ENCODE measurements around the gene FHIT. TPM values are rescaled to one million over a fixed set of nuclear protein-coding genes. Genes with fewer than 3 reads are reported as not detected.

The FHIT gene
- total RNA-seq, 4 donors from 2014 or later: 3.5 to 17.0 (median 16.7) TPM

- no peaks in the 10 kb centered on the region for H3K27me3 ChIP-seq
- H3K4me1 ChIP-seq: peaks cover 0 to 6% (median 0%) of the 10 kb centered on the region in 4 donors
- DNase-seq: no peak
- H3K27ac ChIP-seq: no peak overlapping the region
- TF ChIP-seq POLR2A (IDR thresholded peaks at IDR 0.05) (no peak), CTCF (IDR thresholded peaks at IDR 0.05) (no peak)
- H3K36me3 ChIP-seq: no peaks in the 10 kb centered on the region
- no peaks in the 10 kb centered on the region for H3K9me3 ChIP-seq
- no peak overlapping the region for H3K4me3 ChIP-seq
Measured at GRCh38 chr3:59817511-59817910, 1433.7 kb downstream of the FHIT start.

- no peak overlapping the region for H3K4me3 ChIP-seq
- H3K4me1 ChIP-seq: peaks cover 0 to 6% (median 0%) of the 10 kb centered on the region in 4 donors
- H3K9me3 ChIP-seq: no peaks in the 10 kb centered on the region
- DNase-seq: no peak
- TF ChIP-seq CTCF (IDR thresholded peaks at IDR 0.05) (no peak), POLR2A (IDR thresholded peaks at IDR 0.05) (no peak)
- H3K36me3 ChIP-seq: no peaks in the 10 kb centered on the region
- no peak overlapping the region for H3K27ac ChIP-seq
- H3K27me3 ChIP-seq: no peaks in the 10 kb centered on the region
Measured at GRCh38 chr3:59816312-59816711, 1434.9 kb downstream of the FHIT start.

- H3K27ac ChIP-seq: no peak overlapping the region
- H3K9me3 ChIP-seq: no peaks in the 10 kb centered on the region
- H3K27me3 ChIP-seq: no peaks in the 10 kb centered on the region
- no peak for TF ChIP-seq CTCF (IDR thresholded peaks at IDR 0.05)
- no peak for TF ChIP-seq POLR2A (IDR thresholded peaks at IDR 0.05)
- no peak for DNase-seq
- H3K36me3 ChIP-seq: no peaks in the 10 kb centered on the region
- no peak overlapping the region for H3K4me3 ChIP-seq
- peaks cover 0 to 4% (median 0%) of the 10 kb centered on the region in 4 donors for H3K4me1 ChIP-seq
Measured at GRCh38 chr3:59813148-59813538, 1438.1 kb downstream of the FHIT start.

- Histone ChIP-seq H3K27ac (no peak overlapping the region), H3K36me3 (no peaks in the 10 kb centered on the region), H3K4me3 (no peak overlapping the region), H3K4me1 (no peaks in the 10 kb centered on the region), H3K27me3 (no peaks in the 10 kb centered on the region), H3K9me3 (no peaks in the 10 kb centered on the region)
- DNase-seq: no peak
- TF ChIP-seq POLR2A (IDR thresholded peaks at IDR 0.05) (no peak), CTCF (IDR thresholded peaks at IDR 0.05) (no peak)
Measured at GRCh38 chr3:59812237-59813147, 1438.8 kb downstream of the FHIT start.

GRCh38 chr3:59811160-59811559 is 1440.1 kb downstream of the FHIT start:
- Histone ChIP-seq H3K4me3 (no peak overlapping the region), H3K4me1 (no peaks in the 10 kb centered on the region), H3K27me3 (no peaks in the 10 kb centered on the region), H3K36me3 (no peaks in the 10 kb centered on the region), H3K9me3 (no peaks in the 10 kb centered on the region), H3K27ac (no peak overlapping the region)
- no peak for DNase-seq
- TF ChIP-seq POLR2A (IDR thresholded peaks at IDR 0.05) (no peak), CTCF (IDR thresholded peaks at IDR 0.05) (no peak)

Data from Peyer's patch (tissue), 4 donors.